ENCODE results near the gene FAM124A. TPM values are rescaled to one million over a fixed set of nuclear protein-coding genes. Genes with fewer than 3 reads are reported as not detected.

The FAM124A gene
- total RNA-seq, 1 experiment from 2014 or later = not detected

GRCh38 chr13:51258612-51259548 is 36.7 kb downstream of the FAM124A start:
- DNase-seq = no peak
- H3K79me2 ChIP-seq (ENCODE audit: low read depth) = no peaks in the 10 kb centered on the region
- no peak overlapping the region for H3K4me2 ChIP-seq
- POLR2A ChIA-PET (ENCODE audit: unreplicated experiment) = no interaction called here
- no peaks in the 10 kb centered on the region for H3F3A ChIP-seq (ENCODE audit: insufficient read depth, low read depth)
- peaks cover 34% of the 10 kb centered on the region; the same call in 1 of the 2 replicates for H3K27me3 ChIP-seq (ENCODE audit: insufficient read depth, low read depth)
- H3K4me3 ChIP-seq = no peak overlapping the region
- no peaks in the 10 kb centered on the region for H3K9me3 ChIP-seq (ENCODE audit: insufficient read depth, low read depth)
- H3K27ac ChIP-seq = no peak overlapping the region
- no peaks in the 10 kb centered on the region for H3K36me3 ChIP-seq (ENCODE audit: low read depth)
- BruUV-seq (replicated peaks) = no TSS peak
- no peak overlapping the region for H2AFZ ChIP-seq
- no peak for TF ChIP-seq CTCF (conservative IDR thresholded peaks at IDR 0.05)
- TF ChIP-seq EZH2 (IDR thresholded peaks at IDR 0.05; ENCODE audit: low read depth) = no peak
- no peaks in the 10 kb centered on the region for H4K20me1 ChIP-seq (ENCODE audit: insufficient read depth)
- H3K4me1 ChIP-seq (replicated peaks; ENCODE audit: insufficient read depth) = no peaks in the 10 kb centered on the region
- H3K9me2 ChIP-seq (ENCODE audit: insufficient read depth) = no peaks in the 10 kb centered on the region
- CTCF ChIA-PET = no interaction called here
- intact Hi-C loops (cut with micrococcal nuclease; ENCODE audit: unreplicated experiment) = no loop called here

- intact Hi-C loops (cut with micrococcal nuclease; ENCODE audit: unreplicated experiment) = no loop called here
- Histone ChIP-seq H3K79me2 (ENCODE audit: low read depth) (no peaks in the 10 kb centered on the region), H3K36me3 (ENCODE audit: low read depth) (no peaks in the 10 kb centered on the region), H3K27me3 (ENCODE audit: insufficient read depth, low read depth) (peaks cover 42% of the 10 kb centered on the region), H3K4me1 (replicated peaks; ENCODE audit: insufficient read depth) (no peaks in the 10 kb centered on the region), H3F3A (ENCODE audit: insufficient read depth, low read depth) (no peaks in the 10 kb centered on the region), H2AFZ (no peak overlapping the region), H3K4me2 (no peak overlapping the region), H3K4me3 (no peak overlapping the region), H3K27ac (no peak overlapping the region), H3K9me3 (ENCODE audit: insufficient read depth, low read depth) (no peaks in the 10 kb centered on the region), H3K9me2 (ENCODE audit: insufficient read depth) (no peaks in the 10 kb centered on the region), H4K20me1 (ENCODE audit: insufficient read depth) (no peaks in the 10 kb centered on the region)
- BruUV-seq (replicated peaks) = no TSS peak
- ChIA-PET CTCF (no interaction called here), POLR2A (ENCODE audit: unreplicated experiment) (no interaction called here)
- no peak for DNase-seq
- no peak for TF ChIP-seq EZH2 (IDR thresholded peaks at IDR 0.05; ENCODE audit: low read depth)
- no peak for TF ChIP-seq CTCF (conservative IDR thresholded peaks at IDR 0.05)
Measured at GRCh38 chr13:51260154-51260553, 38.0 kb downstream of the FAM124A start.

- H3K27me3 ChIP-seq (ENCODE audit: insufficient read depth, low read depth) = peaks cover 48% of the 10 kb centered on the region
- no peaks in the 10 kb centered on the region for H3F3A ChIP-seq (ENCODE audit: insufficient read depth, low read depth)
- no peak overlapping the region for H3K4me3 ChIP-seq
- H3K9me2 ChIP-seq (ENCODE audit: insufficient read depth) = no peaks in the 10 kb centered on the region
- no peaks in the 10 kb centered on the region for H4K20me1 ChIP-seq (ENCODE audit: insufficient read depth)
- POLR2A ChIA-PET (ENCODE audit: unreplicated experiment) = no interaction called here
- H3K9me3 ChIP-seq (ENCODE audit: insufficient read depth, low read depth) = no peaks in the 10 kb centered on the region
- no peak overlapping the region for H3K4me2 ChIP-seq
- no peaks in the 10 kb centered on the region for H3K4me1 ChIP-seq (replicated peaks; ENCODE audit: insufficient read depth)
- intact Hi-C loops (cut with micrococcal nuclease; ENCODE audit: unreplicated experiment) = no loop called here
- no peak overlapping the region for H3K27ac ChIP-seq
- CTCF ChIA-PET = no interaction called here
- no TSS peak for BruUV-seq (replicated peaks)
- no peaks in the 10 kb centered on the region for H3K36me3 ChIP-seq (ENCODE audit: low read depth)
- H2AFZ ChIP-seq = no peak overlapping the region
- DNase-seq = no peak
- no peaks in the 10 kb centered on the region for H3K79me2 ChIP-seq (ENCODE audit: low read depth)
- TF ChIP-seq CTCF (conservative IDR thresholded peaks at IDR 0.05) = no peak
- TF ChIP-seq EZH2 (IDR thresholded peaks at IDR 0.05; ENCODE audit: low read depth) = no peak
Measured at GRCh38 chr13:51261610-51262249, 39.5 kb downstream of the FAM124A start.

Data from PC-9 (cell line).